Activated gamma-delta T cell treated with Interleukin-2 at 50 U/mL for 16 hours (primary cell): ENCODE results near the gene PVALB.

Source experiments
- DNase-seq: peaks from one replicate; pipeline ENCODE4 v3.0.0-alpha.2; 2020

The PVALB gene

GRCh38 chr22:36846271-36846670, 29.4 kb upstream of the PVALB start:
- DNase-seq = no peak

GRCh38 chr22:36840106-36840505, 23.3 kb upstream of the PVALB start:
- no peak for DNase-seq

DNA sequence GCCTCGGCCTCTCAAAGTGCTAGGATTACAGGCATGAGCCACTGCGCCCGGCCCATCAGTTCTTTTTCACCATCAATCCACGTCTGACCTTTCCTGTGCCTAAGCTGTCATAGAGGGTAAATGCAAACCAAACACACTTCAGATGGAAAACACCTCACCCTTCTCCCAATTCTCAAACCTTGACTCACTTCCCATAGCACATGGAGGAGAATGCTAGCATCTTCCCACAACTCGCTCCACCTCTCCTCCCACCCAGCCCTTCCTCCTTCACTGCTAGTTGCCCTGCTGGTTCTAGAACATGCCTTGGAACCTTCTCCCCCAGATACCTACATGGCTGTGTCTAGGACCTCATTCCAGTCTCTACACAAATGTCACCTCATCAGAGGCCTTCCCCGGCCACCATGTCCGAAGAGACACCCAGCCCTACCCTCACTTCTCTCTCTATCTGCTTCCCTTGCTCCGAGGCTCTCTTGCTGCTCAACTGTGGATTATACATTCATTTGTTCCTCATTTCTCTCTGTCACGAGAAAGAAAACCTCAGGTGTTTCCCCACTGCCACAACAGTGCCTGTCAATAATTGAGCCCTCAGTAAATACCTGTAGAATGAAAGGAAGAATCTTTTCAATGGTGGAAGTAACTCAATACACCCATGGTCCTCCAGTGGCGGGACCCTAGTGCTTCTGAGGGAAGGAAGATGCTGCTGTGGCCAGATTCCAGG, 22.7 kb upstream of the PVALB start:
- DNase-seq = no peak

- DNase-seq = no peak
These were observed 21.5 kb upstream of the PVALB start for GRCh38 chr22:36838119-36839030.

GRCh38 chr22:36835903-36836302, 19.1 kb upstream of the PVALB start:
- DNase-seq = no peak

DNA sequence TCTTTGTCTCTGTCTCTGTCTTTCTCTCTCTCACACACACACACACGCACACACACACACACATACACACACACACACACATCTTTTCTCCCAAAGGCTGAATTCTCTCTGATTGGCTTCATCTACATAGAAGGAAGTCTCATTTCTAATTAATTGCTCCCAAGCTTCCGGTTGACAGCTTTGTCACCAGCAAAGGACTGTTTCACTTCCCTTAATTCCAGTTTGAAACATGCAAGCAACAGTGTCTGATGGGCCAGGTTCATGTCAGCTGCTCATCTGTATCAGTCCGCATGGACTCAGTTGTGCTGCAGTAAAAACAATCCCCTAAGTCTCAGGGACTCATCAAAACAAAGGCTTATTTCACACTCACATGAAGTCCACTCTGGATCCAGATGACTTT, 16.2 kb upstream of the PVALB start:
- no peak for DNase-seq

- no peak for DNase-seq
These were observed 14.9 kb upstream of the PVALB start for GRCh38 chr22:36831717-36832116.

- DNase-seq = no peak
These were observed 14.4 kb upstream of the PVALB start for GRCh38 chr22:36831206-36831605.

GRCh38 chr22:36830601-36831000, 13.8 kb upstream of the PVALB start:
- DNase-seq = no peak

DNA sequence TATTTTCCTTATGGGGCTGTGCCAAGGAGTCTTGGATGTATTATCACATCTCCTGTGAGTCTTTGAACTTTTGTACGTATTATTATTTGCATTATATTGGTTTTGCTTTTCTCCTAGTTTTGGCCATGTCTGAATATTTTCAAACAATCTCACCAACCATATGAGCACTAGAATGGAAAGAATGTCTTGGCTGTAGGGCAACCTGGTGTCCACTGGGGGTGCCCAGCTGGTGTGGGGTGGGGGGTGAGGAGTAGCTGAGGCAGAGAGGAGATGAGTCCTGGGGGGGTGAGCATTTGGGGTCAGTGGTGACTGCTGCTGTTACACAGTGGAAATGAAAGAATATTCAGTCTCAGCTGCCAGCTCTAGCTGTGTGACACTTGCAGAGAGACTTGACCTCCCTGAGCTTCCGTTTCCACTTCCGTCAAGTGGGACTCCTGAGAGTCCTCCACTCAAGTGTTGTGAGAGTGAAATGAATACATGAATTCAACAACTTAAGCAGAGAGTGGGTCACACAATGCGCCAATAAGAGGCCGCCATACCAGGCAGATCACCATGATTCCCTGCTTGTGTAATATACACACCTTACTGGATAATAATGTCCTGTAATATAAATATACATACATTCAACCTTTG, 12.7 kb upstream of the PVALB start:
- no peak for DNase-seq

- no peak for DNase-seq
These were observed 12.0 kb upstream of the PVALB start for GRCh38 chr22:36828815-36829214.

DNA sequence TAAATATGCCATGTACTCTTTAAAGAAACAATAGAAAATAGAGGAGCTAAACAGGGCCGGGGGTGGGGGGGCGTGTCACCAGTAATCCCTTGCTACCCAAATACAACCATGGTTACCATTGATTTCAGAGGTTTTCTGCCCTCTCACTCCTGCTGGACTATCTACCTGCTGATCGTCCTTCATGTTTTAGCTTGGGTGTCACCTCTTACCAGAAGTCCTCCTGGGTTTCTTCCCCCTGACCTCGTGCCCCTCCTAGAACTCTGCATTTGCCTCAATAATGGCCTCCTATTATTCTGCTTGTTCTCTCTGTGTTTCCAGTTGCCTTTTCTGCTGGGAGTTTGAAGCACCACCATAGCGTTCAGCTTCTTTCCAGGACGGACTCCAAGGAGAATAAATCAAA, 9.4 kb upstream of the PVALB start:
- DNase-seq = no peak

- no peak for DNase-seq
These were observed 7.8 kb upstream of the PVALB start for GRCh38 chr22:36824655-36825054.

DNA sequence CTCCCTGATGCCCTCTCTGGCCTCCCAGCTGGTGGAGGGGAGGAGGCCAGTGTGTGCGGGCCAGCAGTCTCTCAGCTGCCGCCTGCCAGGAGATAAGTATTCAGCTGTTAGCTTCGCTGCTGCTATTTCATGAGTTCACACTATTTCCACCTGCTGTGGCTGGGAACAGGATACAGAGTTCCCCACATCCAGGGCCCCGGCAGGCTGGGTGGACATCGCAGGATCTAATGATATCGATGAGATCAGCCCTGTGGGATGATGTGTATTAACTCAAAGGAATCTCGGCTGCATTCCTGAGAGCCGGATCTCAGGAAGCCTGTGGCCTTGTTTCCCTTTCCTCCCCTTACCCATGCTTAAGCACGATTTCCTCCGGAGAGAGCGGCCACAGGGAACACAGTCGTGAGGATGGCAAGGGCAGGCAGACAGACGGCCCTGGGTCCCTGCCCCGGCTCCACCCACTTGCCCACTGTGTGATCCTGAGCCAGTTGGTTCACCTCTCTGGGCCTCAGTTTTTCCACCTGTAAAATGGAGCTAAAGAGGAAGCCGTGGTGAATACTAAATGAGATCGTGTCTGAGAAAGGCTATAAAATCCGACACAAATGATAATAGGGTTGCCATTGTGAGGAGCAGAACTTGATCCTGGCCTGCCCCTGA, 6.5 kb upstream of the PVALB start:
- DNase-seq = no peak

GRCh38 chr22:36822581-36822980, 5.7 kb upstream of the PVALB start:
- no peak for DNase-seq

GRCh38 chr22:36819112-36819511, 2.3 kb upstream of the PVALB start:
- DNase-seq = no peak

DNA sequence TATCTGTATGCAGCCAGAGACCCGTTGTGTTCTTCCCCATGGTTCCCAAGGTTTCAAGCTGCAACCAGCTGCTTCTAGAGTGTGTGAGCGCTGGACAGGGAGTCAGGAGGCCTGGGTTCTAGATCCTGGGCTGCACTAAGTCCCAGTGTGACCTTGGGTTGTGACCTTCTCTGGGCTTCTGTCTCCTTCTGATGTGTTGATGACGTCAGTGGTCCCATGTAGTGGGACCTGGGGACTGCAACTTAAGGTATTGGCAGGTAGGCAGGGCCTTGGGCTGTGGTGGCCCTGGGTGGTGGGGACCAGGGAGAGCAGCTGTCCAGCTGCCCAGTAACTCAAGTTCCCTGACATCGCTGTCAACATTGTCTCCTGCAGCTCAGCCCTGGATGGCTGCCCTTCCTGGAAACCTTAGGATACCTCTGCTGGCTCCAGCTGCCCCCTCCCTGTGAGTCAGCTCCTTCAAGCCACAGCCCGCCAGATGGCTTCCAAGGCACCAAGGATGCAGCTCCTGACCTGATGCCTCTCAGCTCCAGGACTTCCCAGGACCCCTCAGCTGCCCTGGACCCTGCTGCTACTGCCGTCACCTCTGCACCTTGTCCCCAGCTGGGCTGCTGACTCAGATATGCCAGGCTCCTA, 1.3 kb upstream of the PVALB start:
- DNase-seq = no peak

- no peak for DNase-seq
These were observed 652 bp upstream of the PVALB start for GRCh38 chr22:36817525-36817848.

DNA sequence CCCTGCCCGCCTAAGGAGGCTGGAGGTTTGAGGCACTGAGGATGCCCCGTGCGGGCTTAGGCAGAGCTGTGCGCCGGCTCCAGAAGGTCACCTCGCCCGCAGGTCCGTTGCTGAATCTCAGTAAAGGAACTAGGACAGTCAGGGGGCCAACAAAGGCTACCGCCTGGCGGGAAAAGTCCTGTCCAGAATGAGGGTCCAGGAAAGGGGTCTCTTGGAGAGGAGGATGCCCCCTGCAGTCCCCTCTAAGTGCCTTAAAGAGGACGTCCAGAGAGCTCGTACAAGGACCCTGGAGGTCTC, 548 bp downstream of the PVALB start:
- DNase-seq = no peak

GRCh38 chr22:36815558-36816338, 1.1 kb downstream of the PVALB start:
- DNase-seq = no peak

- no peak for DNase-seq
These were observed 2.0 kb downstream of the PVALB start for GRCh38 chr22:36814801-36815200.

DNA sequence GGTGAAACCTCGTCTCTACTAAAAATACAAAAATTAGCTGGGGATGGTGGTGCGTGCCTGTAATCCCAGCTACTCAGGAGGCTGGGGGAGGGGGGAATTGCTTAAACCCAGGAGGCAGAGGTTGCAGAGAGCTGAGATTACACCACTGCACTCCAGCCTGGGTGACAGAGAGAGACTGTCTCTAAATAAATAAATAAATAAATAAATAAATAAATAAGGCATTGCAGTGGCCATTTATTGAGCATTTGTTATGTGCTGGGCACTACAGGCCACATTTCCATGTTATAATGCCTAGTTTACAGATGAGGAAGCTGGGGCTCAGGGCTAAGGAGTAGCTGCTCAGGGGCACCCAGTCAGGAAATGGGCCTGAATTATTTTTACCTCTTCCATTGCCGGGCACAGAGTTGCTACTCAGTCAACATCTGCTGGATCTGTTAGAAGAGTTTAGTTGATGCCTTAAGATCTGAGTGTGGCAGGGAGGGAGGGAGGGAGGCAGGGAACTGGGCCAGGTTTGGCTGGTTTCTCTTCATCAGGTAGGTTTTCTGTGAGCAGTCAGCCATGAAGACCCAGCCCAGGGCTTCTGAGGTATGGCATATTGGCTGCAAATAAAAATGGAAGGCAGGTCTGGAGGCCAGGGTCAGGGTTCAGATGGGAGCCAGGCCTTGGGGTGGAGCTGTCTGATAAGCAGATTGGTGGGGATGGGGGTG, 5.6 kb downstream of the PVALB start:
- DNase-seq = no peak
